Esophagus squamous epithelium (tissue), 4 donors: ENCODE measurements around the gene ISOC1.

Experiments
- POLR2A ChIP-seq, 4 donors: fragments of 450-650 bp; IDR thresholded peaks; one replicate each; pipeline ENCODE4 v1.6.1; 2017; ENCODE audit warnings: antibody characterized with exemption in 4 of 4, mild to moderate bottlenecking in 4 of 4, moderate library complexity in 3 of 4
- TF ChIP-seq, protein P1 (sequence below), 6 experiments: fragments of 450-650 bp in 4 of 6; fragments of 200-600 bp in 2 of 6; sonication (generic) in 2 of 6; IDR thresholded peaks; one replicate each; pipeline ENCODE4 v1.5.1; 2016 to 2019; ENCODE audit warnings: antibody characterized with exemption in 6 of 6, mild to moderate bottlenecking in 4 of 6, moderate library complexity in 4 of 6

- TF ChIP-seq, protein P1, sequence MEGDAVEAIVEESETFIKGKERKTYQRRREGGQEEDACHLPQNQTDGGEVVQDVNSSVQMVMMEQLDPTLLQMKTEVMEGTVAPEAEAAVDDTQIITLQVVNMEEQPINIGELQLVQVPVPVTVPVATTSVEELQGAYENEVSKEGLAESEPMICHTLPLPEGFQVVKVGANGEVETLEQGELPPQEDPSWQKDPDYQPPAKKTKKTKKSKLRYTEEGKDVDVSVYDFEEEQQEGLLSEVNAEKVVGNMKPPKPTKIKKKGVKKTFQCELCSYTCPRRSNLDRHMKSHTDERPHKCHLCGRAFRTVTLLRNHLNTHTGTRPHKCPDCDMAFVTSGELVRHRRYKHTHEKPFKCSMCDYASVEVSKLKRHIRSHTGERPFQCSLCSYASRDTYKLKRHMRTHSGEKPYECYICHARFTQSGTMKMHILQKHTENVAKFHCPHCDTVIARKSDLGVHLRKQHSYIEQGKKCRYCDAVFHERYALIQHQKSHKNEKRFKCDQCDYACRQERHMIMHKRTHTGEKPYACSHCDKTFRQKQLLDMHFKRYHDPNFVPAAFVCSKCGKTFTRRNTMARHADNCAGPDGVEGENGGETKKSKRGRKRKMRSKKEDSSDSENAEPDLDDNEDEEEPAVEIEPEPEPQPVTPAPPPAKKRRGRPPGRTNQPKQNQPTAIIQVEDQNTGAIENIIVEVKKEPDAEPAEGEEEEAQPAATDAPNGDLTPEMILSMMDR (IDR thresholded peaks at IDR 0.05): no peak
- no peak for TF ChIP-seq POLR2A (IDR thresholded peaks at IDR 0.05)
Observed at GRCh38 chr5:129118405-129118804, 23.9 kb downstream of the ISOC1 start.
